ENCODE results near the gene OR2AE1.

The OR2AE1 gene

DNA sequence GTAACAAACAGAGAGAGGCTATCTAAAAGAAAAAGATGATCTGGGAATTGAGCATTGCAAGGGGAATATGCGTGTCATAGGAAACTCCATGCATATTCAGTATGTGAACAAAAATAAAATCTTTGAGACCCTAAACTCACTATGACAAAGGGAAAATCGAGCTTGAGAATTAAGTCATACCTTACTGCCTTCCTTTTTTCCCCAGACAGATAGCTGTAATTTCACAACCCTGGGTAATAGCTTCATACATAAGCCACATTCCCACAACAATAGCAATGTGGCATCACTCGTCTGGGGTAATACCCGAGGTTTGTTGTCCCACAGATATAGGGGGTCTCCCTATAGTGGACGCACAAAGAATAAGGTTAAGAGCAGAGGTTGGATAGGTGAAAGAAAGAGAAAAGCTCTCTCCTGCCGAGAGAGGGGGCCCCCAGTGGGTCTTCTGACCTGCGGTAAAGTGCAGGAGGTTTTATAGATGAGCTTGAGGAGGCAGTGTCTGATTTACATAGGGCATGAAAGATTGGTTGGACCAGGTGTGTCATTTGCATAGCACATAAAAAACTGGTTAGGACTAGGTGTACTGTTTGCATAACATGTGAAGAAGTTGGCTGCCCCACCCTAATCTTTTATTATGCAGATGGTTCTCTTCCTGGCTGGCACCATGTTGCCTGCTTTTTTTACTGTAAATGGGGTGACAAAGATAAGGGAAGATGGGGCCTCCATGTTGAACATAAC is 37.4 kb downstream of the OR2AE1 start:
- no peaks in the 10 kb centered on the region for H3K36me3 ChIP-seq (ENCODE audit: control insufficient read depth in 1 of 2, insufficient read depth in 2 of 2, low read depth in 1 of 2, low read length in 2 of 2)
- H3K4me1 ChIP-seq (ENCODE audit: control insufficient read depth, insufficient read depth, low read depth, low read length), result no peaks in the 10 kb centered on the region
- H3K4me2 ChIP-seq (ENCODE audit: low read length, poor library complexity, severe bottlenecking), result no peak overlapping the region
- H2AFZ ChIP-seq (ENCODE audit: low read depth, low read length), result no peak overlapping the region
- 58% methylated on average over 7 of the region's 7 CpGs for WGBS
- H2BK12ac ChIP-seq (ENCODE audit: low read length in 2 of 2), result no peak overlapping the region
- no peak overlapping the region for H3K4ac ChIP-seq (ENCODE audit: low read depth in 1 of 2, low read length in 2 of 2)
- no peak overlapping the region for H3K23ac ChIP-seq (ENCODE audit: low read length in 2 of 2)
- no peak overlapping the region for H2BK15ac ChIP-seq (ENCODE audit: low read depth, poor library complexity, severe bottlenecking)
- H2AK5ac ChIP-seq (ENCODE audit: low read length, severe bottlenecking), result no peak overlapping the region
- no peak overlapping the region for H2BK5ac ChIP-seq (ENCODE audit: low read depth, low read length, poor library complexity, severe bottlenecking)
- no peak overlapping the region for H4K8ac ChIP-seq (ENCODE audit: low read length)
- H3K27ac ChIP-seq (ENCODE audit: low read length, poor library complexity, severe bottlenecking), result no peak overlapping the region
- no peaks in the 10 kb centered on the region for H3K9me3 ChIP-seq (ENCODE audit: control insufficient read depth, low read length)
- H3K27me3 ChIP-seq (ENCODE audit: control insufficient read depth in 1 of 2, insufficient read depth in 1 of 2, low read length in 2 of 2), result peaks cover 28 to 33% of the 10 kb centered on the region in 2 experiments
- H3K14ac ChIP-seq (ENCODE audit: low read length in 2 of 2), result no peak overlapping the region
- no peaks in the 10 kb centered on the region for H3K79me1 ChIP-seq (replicated peaks; ENCODE audit: low read length, poor library complexity, severe bottlenecking)
- no peak overlapping the region for H3K18ac ChIP-seq (ENCODE audit: low read depth in 1 of 2, low read length in 2 of 2)
- no peak overlapping the region for H3K9ac ChIP-seq (ENCODE audit: low read length)
- H3K4me3 ChIP-seq (ENCODE audit: insufficient read depth in 1 of 2, low read depth in 1 of 2, low read length in 2 of 2), result no peak overlapping the region
- no peak overlapping the region for H2BK120ac ChIP-seq (ENCODE audit: low read depth, low read length)
- no peak for DNase-seq
- no peak overlapping the region for H4K91ac ChIP-seq (ENCODE audit: low read length)

DNA sequence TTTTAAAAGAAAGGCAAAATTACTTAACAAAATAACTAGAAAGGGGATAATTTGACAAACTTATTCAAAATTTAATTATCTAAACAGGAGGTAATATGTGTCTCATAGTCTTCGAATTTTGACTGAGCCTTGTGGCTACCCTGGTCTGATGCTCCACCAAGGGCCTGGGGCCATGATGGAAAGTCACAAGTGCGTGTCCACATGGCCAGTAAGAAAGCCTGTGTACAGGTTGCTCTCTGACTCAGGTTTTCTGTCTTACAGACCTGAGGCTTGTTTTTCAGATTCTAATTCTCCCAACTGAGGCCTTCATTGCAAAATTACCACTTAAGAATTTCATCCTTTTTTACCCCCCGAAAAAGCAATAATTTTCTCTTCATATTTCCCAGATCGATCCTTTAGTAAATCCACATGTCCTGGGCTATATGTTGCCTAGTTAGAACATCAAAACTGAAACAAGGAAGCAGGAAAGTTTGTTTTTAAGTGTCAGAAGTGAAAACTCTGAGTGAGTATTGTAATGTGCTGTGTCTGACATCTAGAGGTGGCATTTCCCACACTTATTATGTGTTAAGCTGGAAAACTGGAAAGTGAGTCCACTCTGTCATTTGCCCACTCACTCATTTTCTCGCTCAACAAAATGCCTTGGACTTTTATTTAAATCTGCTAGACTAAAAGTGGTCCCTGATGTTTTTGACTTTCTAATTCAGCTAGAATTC is 39.0 kb downstream of the OR2AE1 start:
- no peak overlapping the region for H2AFZ ChIP-seq (ENCODE audit: low read depth, low read length)
- H3K4ac ChIP-seq (ENCODE audit: low read depth in 1 of 2, low read length in 2 of 2), result no peak overlapping the region
- no peak overlapping the region for H2BK5ac ChIP-seq (ENCODE audit: low read depth, low read length, poor library complexity, severe bottlenecking)
- WGBS, result 85% methylated on average over 2 of the region's 5 CpGs
- peaks cover 33 to 47% of the 10 kb centered on the region in 2 experiments for H3K27me3 ChIP-seq (ENCODE audit: control insufficient read depth in 1 of 2, insufficient read depth in 1 of 2, low read length in 2 of 2)
- H3K9ac ChIP-seq (ENCODE audit: low read length), result no peak overlapping the region
- no peak overlapping the region for H2AK5ac ChIP-seq (ENCODE audit: low read length, severe bottlenecking)
- H4K91ac ChIP-seq (ENCODE audit: low read length), result no peak overlapping the region
- DNase-seq, result no peak
- no peak overlapping the region for H3K14ac ChIP-seq (ENCODE audit: low read length in 2 of 2)
- no peak overlapping the region for H2BK15ac ChIP-seq (ENCODE audit: low read depth, poor library complexity, severe bottlenecking)
- no peak overlapping the region for H3K27ac ChIP-seq (ENCODE audit: low read length, poor library complexity, severe bottlenecking)
- no peaks in the 10 kb centered on the region for H3K79me1 ChIP-seq (replicated peaks; ENCODE audit: low read length, poor library complexity, severe bottlenecking)
- no peaks in the 10 kb centered on the region for H3K36me3 ChIP-seq (ENCODE audit: control insufficient read depth in 1 of 2, insufficient read depth in 2 of 2, low read depth in 1 of 2, low read length in 2 of 2)
- no peak overlapping the region for H2BK120ac ChIP-seq (ENCODE audit: low read depth, low read length)
- no peak overlapping the region for H3K4me3 ChIP-seq (ENCODE audit: insufficient read depth in 1 of 2, low read depth in 1 of 2, low read length in 2 of 2)
- H3K4me1 ChIP-seq (ENCODE audit: control insufficient read depth, insufficient read depth, low read depth, low read length), result no peaks in the 10 kb centered on the region
- H3K9me3 ChIP-seq (ENCODE audit: control insufficient read depth, low read length), result no peaks in the 10 kb centered on the region
- no peak overlapping the region for H2BK12ac ChIP-seq (ENCODE audit: low read length in 2 of 2)
- no peak overlapping the region for H3K4me2 ChIP-seq (ENCODE audit: low read length, poor library complexity, severe bottlenecking)
- no peak overlapping the region for H3K18ac ChIP-seq (ENCODE audit: low read depth in 1 of 2, low read length in 2 of 2)
- H3K23ac ChIP-seq (ENCODE audit: low read length in 2 of 2), result no peak overlapping the region
- no peak overlapping the region for H4K8ac ChIP-seq (ENCODE audit: low read length)

DNA sequence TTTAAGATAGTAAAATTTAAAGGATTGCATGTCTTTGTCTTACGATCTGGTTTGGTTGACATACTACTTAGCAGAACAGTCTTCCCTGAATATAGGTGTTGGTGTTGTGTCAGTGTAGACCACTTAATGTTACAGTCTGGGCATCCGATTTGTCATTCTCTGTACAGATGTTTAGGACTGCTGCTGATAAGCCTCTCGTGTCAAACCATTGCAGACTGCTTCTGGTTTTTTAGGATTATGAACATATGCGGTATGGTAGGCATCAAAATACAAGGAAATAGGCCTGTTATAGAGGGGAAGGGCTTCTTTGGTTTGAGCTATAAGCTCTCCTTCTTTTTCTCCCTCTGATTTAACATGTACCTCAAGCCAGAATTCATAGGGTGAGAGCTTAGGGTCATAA is 41.6 kb downstream of the OR2AE1 start:
- no peak overlapping the region for H2BK120ac ChIP-seq (ENCODE audit: low read depth, low read length)
- H3K4me1 ChIP-seq (ENCODE audit: control insufficient read depth, insufficient read depth, low read depth, low read length), result no peaks in the 10 kb centered on the region
- no peaks in the 10 kb centered on the region for H3K9me3 ChIP-seq (ENCODE audit: control insufficient read depth, low read length)
- peaks cover 21 to 46% of the 10 kb centered on the region in 2 experiments for H3K27me3 ChIP-seq (ENCODE audit: control insufficient read depth in 1 of 2, insufficient read depth in 1 of 2, low read length in 2 of 2)
- H3K9ac ChIP-seq (ENCODE audit: low read length), result no peak overlapping the region
- no peaks in the 10 kb centered on the region for H3K36me3 ChIP-seq (ENCODE audit: control insufficient read depth in 1 of 2, insufficient read depth in 2 of 2, low read depth in 1 of 2, low read length in 2 of 2)
- no peak overlapping the region for H3K14ac ChIP-seq (ENCODE audit: low read length in 2 of 2)
- H2BK15ac ChIP-seq (ENCODE audit: low read depth, poor library complexity, severe bottlenecking), result no peak overlapping the region
- WGBS, result 83% methylated on average over 4 of the region's 4 CpGs
- H2BK5ac ChIP-seq (ENCODE audit: low read depth, low read length, poor library complexity, severe bottlenecking), result no peak overlapping the region
- H4K91ac ChIP-seq (ENCODE audit: low read length), result no peak overlapping the region
- no peak overlapping the region for H3K4me2 ChIP-seq (ENCODE audit: low read length, poor library complexity, severe bottlenecking)
- H3K79me1 ChIP-seq (replicated peaks; ENCODE audit: low read length, poor library complexity, severe bottlenecking), result no peaks in the 10 kb centered on the region
- no peak overlapping the region for H2BK12ac ChIP-seq (ENCODE audit: low read length in 2 of 2)
- no peak overlapping the region for H3K27ac ChIP-seq (ENCODE audit: low read length, poor library complexity, severe bottlenecking)
- H3K23ac ChIP-seq (ENCODE audit: low read length in 2 of 2), result no peak overlapping the region
- no peak overlapping the region for H4K8ac ChIP-seq (ENCODE audit: low read length)
- no peak overlapping the region for H2AFZ ChIP-seq (ENCODE audit: low read depth, low read length)
- H3K18ac ChIP-seq (ENCODE audit: low read depth in 1 of 2, low read length in 2 of 2), result no peak overlapping the region
- no peak overlapping the region for H3K4me3 ChIP-seq (ENCODE audit: insufficient read depth in 1 of 2, low read depth in 1 of 2, low read length in 2 of 2)
- no peak overlapping the region for H3K4ac ChIP-seq (ENCODE audit: low read depth in 1 of 2, low read length in 2 of 2)
- no peak for DNase-seq
- no peak overlapping the region for H2AK5ac ChIP-seq (ENCODE audit: low read length, severe bottlenecking)

GRCh38 chr7:99834382-99834781 is 42.5 kb downstream of the OR2AE1 start:
- H3K9me3 ChIP-seq (ENCODE audit: control insufficient read depth, low read length), result no peaks in the 10 kb centered on the region
- H3K23ac ChIP-seq (ENCODE audit: low read length in 2 of 2), result no peak overlapping the region
- no peak overlapping the region for H2BK12ac ChIP-seq (ENCODE audit: low read length in 2 of 2)
- no peak overlapping the region for H3K4me3 ChIP-seq (ENCODE audit: insufficient read depth in 1 of 2, low read depth in 1 of 2, low read length in 2 of 2)
- H3K4me2 ChIP-seq (ENCODE audit: low read length, poor library complexity, severe bottlenecking), result no peak overlapping the region
- no peak overlapping the region for H2AK5ac ChIP-seq (ENCODE audit: low read length, severe bottlenecking)
- no peak overlapping the region for H3K9ac ChIP-seq (ENCODE audit: low read length)
- H2AFZ ChIP-seq (ENCODE audit: low read depth, low read length), result no peak overlapping the region
- WGBS, result 92% methylated on average over 2 of the region's 2 CpGs
- no peak overlapping the region for H4K91ac ChIP-seq (ENCODE audit: low read length)
- peaks cover 13 to 38% of the 10 kb centered on the region in 2 experiments for H3K27me3 ChIP-seq (ENCODE audit: control insufficient read depth in 1 of 2, insufficient read depth in 1 of 2, low read length in 2 of 2)
- H3K27ac ChIP-seq (ENCODE audit: low read length, poor library complexity, severe bottlenecking), result no peak overlapping the region
- DNase-seq, result no peak
- H2BK15ac ChIP-seq (ENCODE audit: low read depth, poor library complexity, severe bottlenecking), result no peak overlapping the region
- no peaks in the 10 kb centered on the region for H3K79me1 ChIP-seq (replicated peaks; ENCODE audit: low read length, poor library complexity, severe bottlenecking)
- H3K14ac ChIP-seq (ENCODE audit: low read length in 2 of 2), result no peak overlapping the region
- no peak overlapping the region for H3K18ac ChIP-seq (ENCODE audit: low read depth in 1 of 2, low read length in 2 of 2)
- no peak overlapping the region for H3K4ac ChIP-seq (ENCODE audit: low read depth in 1 of 2, low read length in 2 of 2)
- H2BK5ac ChIP-seq (ENCODE audit: low read depth, low read length, poor library complexity, severe bottlenecking), result no peak overlapping the region
- H2BK120ac ChIP-seq (ENCODE audit: low read depth, low read length), result no peak overlapping the region
- H4K8ac ChIP-seq (ENCODE audit: low read length), result no peak overlapping the region
- H3K36me3 ChIP-seq (ENCODE audit: control insufficient read depth in 1 of 2, insufficient read depth in 2 of 2, low read depth in 1 of 2, low read length in 2 of 2), result no peaks in the 10 kb centered on the region
- H3K4me1 ChIP-seq (ENCODE audit: control insufficient read depth, insufficient read depth, low read depth, low read length), result no peaks in the 10 kb centered on the region

Data from mesenchymal stem cell (in vitro differentiated cells and primary cell).